Measurements from ENCODE around the gene FANK1. TPM values are rescaled to one million over a fixed set of nuclear protein-coding genes. Genes with fewer than 3 reads are reported as not detected.

FANK1 gene
- total and polyA plus RNA-seq, 11 donors, result 0.33 to 1.8 (median 0.44) TPM; not detected in 3

- Histone ChIP-seq H3K4me1 (no peaks in the 10 kb centered on the region), H3K27me3 (no peaks in the 10 kb centered on the region), H3K4me3 (no peak overlapping the region), H3K27ac (no peak overlapping the region), H3K9me3 (peaks cover 0 to 37% (median 19%) of the 10 kb centered on the region in 12 donors), H3K36me3 (no peaks in the 10 kb centered on the region)
- TF ChIP-seq CTCF (IDR thresholded peaks at IDR 0.05) (no peak), POLR2A (IDR thresholded peaks at IDR 0.05) (no peak)
- DNase-seq, result no peak
- no peak for ATAC-seq
- intact Hi-C loops (cut with DNase I), result no loop called here
- WGBS, 4 donors, result 76 to 90% (median 83%) methylated on average over 1 of the region's 1 CpG
These were observed 54.9 kb downstream of the FANK1 start for GRCh38 chr10:125951290-125951689.

- no peaks in the 10 kb centered on the region for H3K27me3 ChIP-seq
- TF ChIP-seq POLR2A (IDR thresholded peaks at IDR 0.05), result no peak
- no peak for TF ChIP-seq CTCF (IDR thresholded peaks at IDR 0.05)
- intact Hi-C loops (cut with DNase I), result no loop called here
- H3K27ac ChIP-seq, result no peak overlapping the region
- ATAC-seq (no peak), DNase-seq (no peak)
- H3K4me1 ChIP-seq, result no peaks in the 10 kb centered on the region
- H3K36me3 ChIP-seq, result no peaks in the 10 kb centered on the region
- H3K9me3 ChIP-seq, result peaks cover 0 to 37% (median 19%) of the 10 kb centered on the region in 12 donors
- H3K4me3 ChIP-seq, result no peak overlapping the region
- WGBS, 4 donors, result 91 to 95% (median 92%) methylated on average over 9 of the region's 9 CpGs
These were observed 57.5 kb downstream of the FANK1 start for GRCh38 chr10:125953778-125954385.

- no peak overlapping the region for H3K4me3 ChIP-seq
- no peaks in the 10 kb centered on the region for H3K4me1 ChIP-seq
- intact Hi-C loops (cut with DNase I), result no loop called here
- peaks cover 0 to 37% (median 19%) of the 10 kb centered on the region in 12 donors for H3K9me3 ChIP-seq
- H3K27me3 ChIP-seq, result no peaks in the 10 kb centered on the region
- WGBS, 4 donors, result 44 to 49% (median 46%) methylated on average over 3 of the region's 3 CpGs
- TF ChIP-seq CTCF (IDR thresholded peaks at IDR 0.05), result no peak
- H3K27ac ChIP-seq, result no peak overlapping the region
- H3K36me3 ChIP-seq, result no peaks in the 10 kb centered on the region
- no peak for DNase-seq
- ATAC-seq, result no peak
These were observed 59.4 kb downstream of the FANK1 start for GRCh38 chr10:125955766-125956165.

- Histone ChIP-seq H3K4me3 (no peak overlapping the region), H3K27me3 (no peaks in the 10 kb centered on the region), H3K36me3 (no peaks in the 10 kb centered on the region), H3K9me3 (peaks cover 0 to 6% (median 0%) of the 10 kb centered on the region in 12 donors), H3K27ac (no peak overlapping the region), H3K4me1 (no peaks in the 10 kb centered on the region)
- DNase-seq (no peak), ATAC-seq (no peak)
- intact Hi-C loops (cut with DNase I), result no loop called here
- TF ChIP-seq POLR2A (IDR thresholded peaks at IDR 0.05) (no peak), CTCF (IDR thresholded peaks at IDR 0.05) (no peak)
- WGBS, 4 donors, result 73 to 79% (median 76%) methylated on average over 1 of the region's 1 CpG
These were observed 65.4 kb downstream of the FANK1 start for GRCh38 chr10:125961743-125962142.

All from heart left ventricle (tissue), 16 donors.